Ascending aorta (tissue), 2 donors: ENCODE measurements around the gene C2CD3. TPM values are rescaled to one million over a fixed set of nuclear protein-coding genes. Genes with fewer than 3 reads are reported as not detected.
"Not testable (repeated sequence)": the region's sequence is repeated elsewhere in the genome, so short reads cannot be mapped to it uniquely, and the experiment has no call there.

Experiments used
- DNase-seq, 2 donors: peaks; one replicate each; pipeline ENCODE4 v3.0.0-alpha.2; 2019; ENCODE audit warnings: low spot score in 2 of 2
- H3K27ac ChIP-seq, 2 donors: fragments of 200-600 bp; sonication (generic); one replicate each; pipeline ENCODE4 v1.5.1; 2016 to 2017; ENCODE audit warnings: mild to moderate bottlenecking in 1 of 2
- H3K27me3 ChIP-seq: fragments of 200-600 bp; sonication (generic); one replicate; pipeline ENCODE4 v1.5.1; 2017
- H3K36me3 ChIP-seq, 2 donors: fragments of 200-600 bp; sonication (generic); one replicate each; pipeline ENCODE4 v1.5.1; 2016
- H3K4me1 ChIP-seq, 2 donors: fragments of 200-600 bp; sonication (generic); one replicate each; pipeline ENCODE4 v1.5.1; 2016 to 2017; ENCODE audit warnings: mild to moderate bottlenecking in 1 of 2
- H3K4me3 ChIP-seq, 2 donors: fragments of 200-600 bp; sonication (generic); one replicate each; pipeline ENCODE4 v1.5.1; 2016 to 2017; ENCODE audit warnings: mild to moderate bottlenecking in 1 of 2
- H3K9me3 ChIP-seq, 2 donors: fragments of 200-600 bp; sonication (generic); one replicate each; pipeline ENCODE4 v1.5.1; 2016
- CTCF ChIP-seq, 3 experiments: fragments of 200-600 bp in 2 of 3; fragments of 450-650 bp in 1 of 3; sonication (generic) in 2 of 3; IDR thresholded peaks; one replicate each; pipeline ENCODE4 v1.5.1; 2016 to 2019; ENCODE audit warnings: antibody characterized with exemption in 3 of 3, mild to moderate bottlenecking in 1 of 3, moderate library complexity in 1 of 3
- intact Hi-C: fragments of 100-400 bp; cut with DNase I; formaldehyde crosslinking; loops from one replicate; pipeline ENCODE4 v1.15.1; 2023
- total RNA-seq: library from RNA; depleted of rRNA; stranded (reverse); fragments of >200 nt; gene quantifications from one replicate; pipeline ENCODE4 v1.1.0, GENCODE V29; 2016

Gene C2CD3
- total RNA-seq, 1 donor from 2014 or later: 11.4 TPM

GRCh38 chr11:74147199-74147929 is 23.4 kb downstream of the C2CD3 start:
- Histone ChIP-seq H3K4me3 (no peak overlapping the region), H3K9me3 (no peaks in the 10 kb centered on the region), H3K4me1 (no peaks in the 10 kb centered on the region), H3K36me3 (no peaks in the 10 kb centered on the region), H3K27ac (no peak overlapping the region), H3K27me3 (no peaks in the 10 kb centered on the region)
- no peak for TF ChIP-seq CTCF (IDR thresholded peaks at IDR 0.05)
- DNase-seq: no peak
- intact Hi-C loops: no loop called here

GRCh38 chr11:74144592-74144991 is 26.2 kb downstream of the C2CD3 start:
- Histone ChIP-seq H3K36me3 (no peaks in the 10 kb centered on the region), H3K9me3 (no peaks in the 10 kb centered on the region), H3K27me3 (no peaks in the 10 kb centered on the region), H3K27ac (no peak overlapping the region), H3K4me3 (no peak overlapping the region), H3K4me1 (no peaks in the 10 kb centered on the region)
- DNase-seq: no peak
- intact Hi-C loops: no loop called here
- no peak for TF ChIP-seq CTCF (IDR thresholded peaks at IDR 0.05)

GRCh38 chr11:74142624-74143023 is 28.2 kb downstream of the C2CD3 start:
- no peak for TF ChIP-seq CTCF (IDR thresholded peaks at IDR 0.05)
- Histone ChIP-seq H3K4me1 (peaks cover 0 to 3% of the 10 kb centered on the region in 2 donors), H3K27ac (no peak overlapping the region)

GRCh38 chr11:74141908-74142307 is 28.9 kb downstream of the C2CD3 start:
- no peak for DNase-seq
- H3K27me3 ChIP-seq: no peaks in the 10 kb centered on the region
- intact Hi-C loops: no loop called here
- peaks cover 0 to 3% of the 10 kb centered on the region in 2 donors for H3K4me1 ChIP-seq
- H3K4me3 ChIP-seq: no peak overlapping the region
- no peak for TF ChIP-seq CTCF (IDR thresholded peaks at IDR 0.05)
- no peaks in the 10 kb centered on the region for H3K9me3 ChIP-seq
- no peaks in the 10 kb centered on the region for H3K36me3 ChIP-seq
- H3K27ac ChIP-seq: no peak overlapping the region

More at GRCh38 chr11:74142624-74143023, 28.2 kb downstream of the C2CD3 start:
- DNase-seq: no peak
- intact Hi-C loops: no loop called here
- Histone ChIP-seq H3K9me3 (no peaks in the 10 kb centered on the region), H3K4me3 (no peak overlapping the region), H3K27me3 (no peaks in the 10 kb centered on the region), H3K36me3 (no peaks in the 10 kb centered on the region)

GRCh38 chr11:74141241-74141695 is 29.5 kb downstream of the C2CD3 start:
- no peak for DNase-seq
- no peak for TF ChIP-seq CTCF (IDR thresholded peaks at IDR 0.05)
- no peaks in the 10 kb centered on the region for H3K27me3 ChIP-seq
- no peak overlapping the region for H3K27ac ChIP-seq
- H3K4me3 ChIP-seq: no peak overlapping the region
- peaks cover 0 to 3% of the 10 kb centered on the region in 2 donors for H3K4me1 ChIP-seq
- no peaks in the 10 kb centered on the region for H3K36me3 ChIP-seq
- intact Hi-C loops: no loop called here
- no peaks in the 10 kb centered on the region for H3K9me3 ChIP-seq

GRCh38 chr11:74139919-74140431 is 30.8 kb downstream of the C2CD3 start:
- intact Hi-C loops, H3K27me3 ChIP-seq, H3K4me3 ChIP-seq, H3K9me3 ChIP-seq, DNase-seq, H3K27ac ChIP-seq, H3K36me3 ChIP-seq, H3K4me1 ChIP-seq: not testable (repeated sequence)
